Activated CD4-positive, alpha-beta memory T cell treated with anti-CD3 and anti-CD28 coated beads, Interleukin-2, amount 10 ng/mL, durations not matched to agents 7 days and 5 days (primary cell): Measurements from ENCODE around the gene RUNX2. TPM values are rescaled to one million over a fixed set of nuclear protein-coding genes. Genes with fewer than 3 reads are reported as not detected.
"Not testable (repeated sequence)": the region's sequence is repeated elsewhere in the genome, so short reads cannot be mapped to it uniquely, and the experiment has no call there.

ENCODE experiments used
- CTCF ChIA-PET: fragments of 350-600 bp; sonication (Branson Sonifier 250); formaldehyde crosslinking; loops from one replicate; lab custom pipeline; 2021; ENCODE audit warnings: antibody characterized with exemption, inconsistent platforms; lab: Charles Lee
- POLR2A ChIA-PET: fragments of 350-600 bp; sonication (Branson Sonifier 250); formaldehyde crosslinking; loops from one replicate; lab custom pipeline; 2021; ENCODE audit warnings: antibody characterized with exemption; lab: Charles Lee
- DNase-seq: peaks from one replicate; pipeline ENCODE4 v3.0.0-alpha.2; 2020
- H3K27ac Mint-ChIP-seq: one replicate; pipeline ENCODE4 v1.8.0; 2021; ENCODE audit warnings: mild to moderate bottlenecking, mixed read lengths
- H3K27me3 Mint-ChIP-seq: one replicate; pipeline ENCODE4 v1.8.0; 2021; ENCODE audit warnings: mixed read lengths
- H3K36me3 Mint-ChIP-seq: one replicate; pipeline ENCODE4 v1.8.0; 2021; ENCODE audit warnings: low read depth, mixed read lengths
- H3K4me1 Mint-ChIP-seq: one replicate; pipeline ENCODE4 v1.8.0; 2021; ENCODE audit warnings: mixed read lengths
- H3K4me3 Mint-ChIP-seq: one replicate; pipeline ENCODE4 v1.8.0; 2021; ENCODE audit warnings: mild to moderate bottlenecking, mixed read lengths
- H3K9me3 Mint-ChIP-seq: one replicate; pipeline ENCODE4 v1.8.0; 2021; ENCODE audit warnings: mixed read lengths
- total RNA-seq, 2 experiments: library from RNA; stranded (reverse); gene quantifications; one replicate each; pipeline ENCODE4 v1.2.3, GENCODE V29; 2021

The RUNX2 gene
- total RNA-seq, 2 experiments from 2014 or later = 42.2 to 43.4 TPM

GRCh38 chr6:45548657-45549515, 220.8 kb downstream of the RUNX2 start:
- no peak for DNase-seq
- CTCF ChIA-PET = interaction anchor here (0.6 to 0.7 kb wide), 2 partner anchors 13 to 581 kb away, joined by 3 read pairs; partner anchors contain the start of gene ENPP4
- H3K27ac Mint-ChIP-seq = no peak overlapping the region
- no peak overlapping the region for H3K4me3 Mint-ChIP-seq
- H3K27me3 Mint-ChIP-seq = no peaks in the 10 kb centered on the region
- H3K36me3 Mint-ChIP-seq = peaks cover 53% of the 10 kb centered on the region
- POLR2A ChIA-PET = interaction anchor here (1.1 kb wide), 1 partner anchor 13 kb away, joined by 4 read pairs; no protein-coding TSS in a partner anchor
- H3K9me3 Mint-ChIP-seq = no peaks in the 10 kb centered on the region
- H3K4me1 Mint-ChIP-seq = peaks cover 21% of the 10 kb centered on the region

DNA sequence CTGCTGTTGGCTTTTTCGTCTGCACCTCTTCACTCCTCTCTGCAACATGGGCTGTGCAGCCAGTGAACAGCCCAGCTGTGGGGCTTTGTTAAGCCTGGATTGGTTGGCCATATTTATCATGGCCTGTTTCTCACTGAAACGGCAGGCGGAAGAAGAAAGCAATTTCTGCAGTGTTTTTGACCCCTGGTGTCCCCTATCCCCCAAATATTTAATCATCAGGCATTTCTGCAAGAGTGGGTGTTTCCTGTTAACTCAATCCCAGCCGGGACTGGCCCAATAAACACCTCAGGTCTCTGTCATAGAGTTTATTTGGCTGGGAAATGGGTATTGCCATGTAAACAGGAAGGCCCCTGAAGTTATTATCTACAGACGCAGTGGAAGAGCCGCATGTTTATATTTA, 224.4 kb downstream of the RUNX2 start:
- Mint-ChIP-seq H3K4me3 (no peak overlapping the region), H3K27ac (no peak overlapping the region), H3K9me3 (no peaks in the 10 kb centered on the region), H3K4me1 (peaks cover 35% of the 10 kb centered on the region), H3K27me3 (no peaks in the 10 kb centered on the region), H3K36me3 (peaks cover 34% of the 10 kb centered on the region)
- POLR2A ChIA-PET = no interaction called here
- CTCF ChIA-PET = no interaction called here
- no peak for DNase-seq

GRCh38 chr6:45553730-45554344, 225.7 kb downstream of the RUNX2 start:
- POLR2A ChIA-PET = interaction anchor here (0.9 to 1.2 kb wide), 2 partner anchors 19 to 42 kb away, joined by 3 read pairs; no protein-coding TSS in a partner anchor
- Mint-ChIP-seq H3K27ac (peak overlapping the region; percentile 34), H3K36me3 (peaks cover 23% of the 10 kb centered on the region), H3K4me3 (no peak overlapping the region), H3K9me3 (no peaks in the 10 kb centered on the region), H3K27me3 (no peaks in the 10 kb centered on the region), H3K4me1 (peaks cover 32% of the 10 kb centered on the region)
- CTCF ChIA-PET = no interaction called here
- no peak for DNase-seq

DNA sequence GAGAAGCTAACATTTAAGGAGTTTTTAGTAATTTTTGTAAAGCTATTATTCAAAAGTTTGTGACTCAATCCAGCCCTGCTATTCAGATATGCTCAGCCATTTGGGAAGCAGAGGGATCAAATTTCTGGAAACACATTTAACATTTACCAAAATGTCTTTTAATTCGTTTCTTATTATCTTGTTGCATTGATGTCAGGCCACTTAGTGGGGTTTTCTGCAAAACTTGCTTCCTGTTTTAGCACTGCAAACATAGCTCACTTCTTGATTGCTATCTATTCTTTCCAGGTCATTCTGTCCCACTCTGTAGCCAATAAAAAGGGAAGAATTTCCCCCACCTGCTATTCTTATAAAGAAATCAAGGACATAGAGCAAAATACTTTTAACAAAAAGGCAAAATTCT, 226.5 kb downstream of the RUNX2 start:
- no peak for DNase-seq
- H3K36me3 Mint-ChIP-seq = peaks cover 23% of the 10 kb centered on the region
- POLR2A ChIA-PET = interaction anchor here (0.9 to 1.2 kb wide), 2 partner anchors 18 to 41 kb away, joined by 3 read pairs; no protein-coding TSS in a partner anchor
- peaks cover 37% of the 10 kb centered on the region for H3K4me1 Mint-ChIP-seq
- H3K4me3 Mint-ChIP-seq = no peak overlapping the region
- H3K9me3 Mint-ChIP-seq = no peaks in the 10 kb centered on the region
- CTCF ChIA-PET = interaction anchor here (1.0 kb wide), 1 partner anchor 10 kb away, joined by 3 read pairs; no protein-coding TSS in a partner anchor
- no peaks in the 10 kb centered on the region for H3K27me3 Mint-ChIP-seq
- H3K27ac Mint-ChIP-seq = no peak overlapping the region

GRCh38 chr6:45555981-45556771, 228.0 kb downstream of the RUNX2 start:
- no peaks in the 10 kb centered on the region for H3K9me3 Mint-ChIP-seq
- DNase-seq = no peak
- no peaks in the 10 kb centered on the region for H3K27me3 Mint-ChIP-seq
- peaks cover 42% of the 10 kb centered on the region for H3K4me1 Mint-ChIP-seq
- CTCF ChIA-PET = interaction anchor here (0.7 to 1.8 kb wide), 3 partner anchors 29 to 216 kb away, joined by 3 to 4 read pairs (median 3); no protein-coding TSS in a partner anchor
- no peak overlapping the region for H3K27ac Mint-ChIP-seq
- no peak overlapping the region for H3K4me3 Mint-ChIP-seq
- peaks cover 23% of the 10 kb centered on the region for H3K36me3 Mint-ChIP-seq
- POLR2A ChIA-PET = interaction anchor here (0.9 kb wide), 1 partner anchor 20 kb away, joined by 3 read pairs; no protein-coding TSS in a partner anchor

GRCh38 chr6:45556828-45557227, 228.7 kb downstream of the RUNX2 start:
- Mint-ChIP-seq H3K36me3 (peaks cover 23% of the 10 kb centered on the region), H3K27me3 (no peaks in the 10 kb centered on the region)
- POLR2A ChIA-PET = interaction anchor here (0.9 kb wide), 2 partner anchors 9 to 29 kb away, joined by 3 to 4 read pairs; no protein-coding TSS in a partner anchor

DNA sequence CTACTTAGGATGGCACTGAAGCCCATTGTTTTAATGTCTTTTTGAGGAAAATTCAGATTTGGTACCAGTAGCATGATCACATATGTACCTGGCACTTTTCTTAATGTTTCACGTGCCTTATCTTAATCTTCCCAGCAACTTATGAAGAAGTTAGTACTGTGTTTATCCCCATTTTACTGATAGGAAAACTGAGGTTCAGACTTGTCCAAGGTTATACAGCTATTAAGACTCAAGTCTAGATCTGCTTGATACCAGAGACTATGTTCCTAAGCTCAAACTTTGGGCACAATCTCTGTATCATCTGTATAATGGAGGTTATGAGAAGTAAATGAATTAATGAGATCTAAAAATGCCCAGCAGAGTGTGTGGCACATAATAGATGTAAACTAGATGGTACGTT, 229.3 kb downstream of the RUNX2 start:
- no peak overlapping the region for H3K4me3 Mint-ChIP-seq
- H3K9me3 Mint-ChIP-seq = no peaks in the 10 kb centered on the region
- peaks cover 21% of the 10 kb centered on the region for H3K36me3 Mint-ChIP-seq
- H3K27me3 Mint-ChIP-seq = no peaks in the 10 kb centered on the region
- ChIA-PET POLR2A (interaction anchor here (0.9 kb wide), 2 partner anchors 9 to 28 kb away, joined by 3 to 4 read pairs; no protein-coding TSS in a partner anchor), CTCF (interaction anchor here (1.0 to 1.8 kb wide), 2 partner anchors 17 to 157 kb away, joined by 3 to 4 read pairs; no protein-coding TSS in a partner anchor)
- no peak overlapping the region for H3K27ac Mint-ChIP-seq
- DNase-seq = no peak
- H3K4me1 Mint-ChIP-seq = peaks cover 43% of the 10 kb centered on the region

More at GRCh38 chr6:45556828-45557227, 228.7 kb downstream of the RUNX2 start:
- no peaks in the 10 kb centered on the region for H3K9me3 Mint-ChIP-seq
- DNase-seq = no peak
- H3K4me1 Mint-ChIP-seq = peaks cover 44% of the 10 kb centered on the region
- CTCF ChIA-PET = interaction anchor here (1.0 to 1.8 kb wide), 2 partner anchors 18 to 158 kb away, joined by 3 to 4 read pairs; no protein-coding TSS in a partner anchor
- H3K27ac Mint-ChIP-seq = no peak overlapping the region
- H3K4me3 Mint-ChIP-seq = no peak overlapping the region

GRCh38 chr6:45558858-45559257, 230.7 kb downstream of the RUNX2 start:
- Mint-ChIP-seq H3K36me3 (peaks cover 17% of the 10 kb centered on the region), H3K4me3 (no peak overlapping the region)

DNA sequence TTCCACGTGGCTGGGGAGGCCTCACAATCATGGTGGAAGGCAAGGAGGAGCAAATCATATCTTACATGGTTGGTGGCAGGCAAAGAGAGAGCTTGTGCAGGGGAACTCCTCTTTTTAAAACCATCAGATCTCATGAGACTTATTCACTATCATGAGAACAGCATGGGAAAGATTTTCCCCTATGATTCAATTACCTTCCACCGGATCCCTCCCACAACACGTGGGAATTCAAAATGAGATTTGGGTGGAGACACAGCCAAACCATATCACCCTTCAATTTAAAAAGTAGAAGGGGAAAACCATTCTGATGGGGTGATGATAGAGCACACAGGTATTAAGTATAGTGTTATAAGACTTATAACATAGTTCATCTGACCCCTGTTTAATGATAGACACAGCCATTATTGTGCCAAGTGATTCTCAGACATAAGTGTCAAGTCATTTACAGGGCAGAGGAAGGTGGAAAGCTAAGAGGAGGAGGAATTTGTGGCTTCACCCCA, 232.2 kb downstream of the RUNX2 start:
- H3K4me1 Mint-ChIP-seq = peaks cover 24% of the 10 kb centered on the region
- H3K9me3 Mint-ChIP-seq, DNase-seq, H3K27me3 Mint-ChIP-seq, H3K27ac Mint-ChIP-seq, H3K4me3 Mint-ChIP-seq, POLR2A ChIA-PET, CTCF ChIA-PET: not testable (repeated sequence)
- H3K36me3 Mint-ChIP-seq = peaks cover 23% of the 10 kb centered on the region

More at GRCh38 chr6:45558858-45559257, 230.7 kb downstream of the RUNX2 start:
- H3K9me3 Mint-ChIP-seq = no peaks in the 10 kb centered on the region
- H3K27ac Mint-ChIP-seq = no peak overlapping the region
- peaks cover 38% of the 10 kb centered on the region for H3K4me1 Mint-ChIP-seq
- CTCF ChIA-PET = no interaction called here
- no peaks in the 10 kb centered on the region for H3K27me3 Mint-ChIP-seq
- POLR2A ChIA-PET = no interaction called here
- DNase-seq = no peak

GRCh38 chr6:45562171-45562570, 234.0 kb downstream of the RUNX2 start:
- CTCF ChIA-PET = interaction anchor here (0.6 kb wide), 1 partner anchor 13 kb away, joined by 3 read pairs; no protein-coding TSS in a partner anchor
- Mint-ChIP-seq H3K27me3 (no peaks in the 10 kb centered on the region), H3K4me3 (no peak overlapping the region), H3K27ac (no peak overlapping the region), H3K9me3 (peaks cover 8% of the 10 kb centered on the region), H3K4me1 (peaks cover 20% of the 10 kb centered on the region), H3K36me3 (peaks cover 34% of the 10 kb centered on the region)
- POLR2A ChIA-PET = interaction anchor here (1.4 kb wide), 1 partner anchor 13 kb away, joined by 4 read pairs; no protein-coding TSS in a partner anchor
- no peak for DNase-seq

DNA sequence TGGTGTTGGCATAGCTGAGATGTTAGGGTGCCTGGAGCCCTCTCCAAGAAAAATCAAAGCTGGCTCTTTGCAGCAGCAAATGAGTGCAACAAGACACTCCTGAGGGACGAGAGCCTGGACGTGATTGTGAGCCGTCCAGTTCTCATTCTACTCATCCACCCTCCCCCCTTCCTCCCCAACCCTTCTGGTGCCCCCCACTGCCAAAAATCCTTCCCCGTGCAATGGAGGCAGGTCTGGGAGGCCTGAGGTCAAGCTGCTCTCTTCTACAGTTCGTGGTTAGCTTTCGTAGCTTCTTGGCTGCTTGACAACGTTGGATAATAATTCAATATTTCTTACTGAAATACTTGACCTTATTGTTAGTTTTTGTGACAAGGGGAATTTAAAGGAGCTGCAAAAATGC, 234.9 kb downstream of the RUNX2 start:
- Mint-ChIP-seq H3K9me3 (peaks cover 8% of the 10 kb centered on the region), H3K36me3 (peaks cover 34% of the 10 kb centered on the region), H3K4me3 (no peak overlapping the region), H3K27me3 (no peaks in the 10 kb centered on the region), H3K4me1 (peaks cover 19% of the 10 kb centered on the region), H3K27ac (no peak overlapping the region)
- ChIA-PET CTCF (interaction anchor here (1.3 kb wide), 1 partner anchor 96 kb away, joined by 5 read pairs; no protein-coding TSS in a partner anchor), POLR2A (interaction anchor here (0.9 kb wide), 1 partner anchor 141 kb away, joined by 3 read pairs; no protein-coding TSS in a partner anchor)
- no peak for DNase-seq
